Omental fat pad (tissue), 4 donors: ENCODE data around the gene NAV2. TPM values are rescaled to one million over a fixed set of nuclear protein-coding genes. Genes with fewer than 3 reads are reported as not detected.
A peak's percentile ranks its signal among the peaks of the same experiment; 100 is the strongest.
"Not testable (repeated sequence)": the region's sequence is repeated elsewhere in the genome, so short reads cannot be mapped to it uniquely, and the experiment has no call there.

Source experiments
- ATAC-seq: fragments of 150-250 bp; one replicate; pipeline ENCODE4 v1.9.1; 2016; ENCODE audit warnings: mild to moderate bottlenecking, moderate library complexity; ENCODE audit not compliant: low FRiP score
- DNase-seq: peaks from one replicate; pipeline ENCODE4 v3.0.0-alpha.2; 2019; ENCODE audit warnings: low spot score
- CTCF ChIP-seq, 3 donors: fragments of 450-650 bp; IDR thresholded peaks; one replicate each; pipeline ENCODE4 v1.5.1; 2016 to 2017; ENCODE audit warnings: antibody characterized with exemption in 3 of 3, mild to moderate bottlenecking in 3 of 3, moderate library complexity in 2 of 3
- total RNA-seq, 4 donors: library from RNA; depleted of rRNA; stranded (reverse); fragments of >200 nt; gene quantifications; one replicate each; pipeline ENCODE4 v1.1.0, GENCODE V29; 2016

The NAV2 gene
- total RNA-seq, 4 donors from 2014 or later = 6.3 to 41.6 (median 13.0) TPM

- DNase-seq (no peak), ATAC-seq (no peak)
- TF ChIP-seq CTCF (IDR thresholded peaks at IDR 0.05) = no peak
Observed at GRCh38 chr11:19892876-19893275, 180.2 kb downstream of the NAV2 start.

- no peak for DNase-seq
- TF ChIP-seq CTCF (IDR thresholded peaks at IDR 0.05) = no peak
Observed at GRCh38 chr11:19894404-19894803, 181.8 kb downstream of the NAV2 start.

GRCh38 chr11:19895037-19895436 lies 182.4 kb downstream of the NAV2 start:
- ATAC-seq, DNase-seq: not testable (repeated sequence)

More at GRCh38 chr11:19894404-19894803, 181.8 kb downstream of the NAV2 start:
- ATAC-seq = no peak

GRCh38 chr11:19895776-19896175 lies 183.1 kb downstream of the NAV2 start:
- ATAC-seq (no peak), DNase-seq (no peak)
- no peak for TF ChIP-seq CTCF (IDR thresholded peaks at IDR 0.05)

- peak; percentile 70 for DNase-seq
- peak; percentile 57 for ATAC-seq
- peak in 1 of 3 donors; percentile 25 for TF ChIP-seq CTCF (IDR thresholded peaks at IDR 0.05)
Observed at GRCh38 chr11:19903620-19904069, 191.0 kb downstream of the NAV2 start.

- DNase-seq (no peak), ATAC-seq (peak; percentile 66)
- no peak for TF ChIP-seq CTCF (IDR thresholded peaks at IDR 0.05)
Observed at GRCh38 chr11:19905280-19905853, 192.7 kb downstream of the NAV2 start.

GRCh38 chr11:19906126-19906525 lies 193.5 kb downstream of the NAV2 start:
- TF ChIP-seq CTCF (IDR thresholded peaks at IDR 0.05) = no peak
- ATAC-seq (no peak), DNase-seq (no peak)
